CD14-positive monocyte (primary cell): ENCODE data around the gene BIRC5. TPM values are rescaled to one million over a fixed set of nuclear protein-coding genes. Genes with fewer than 3 reads are reported as not detected.

Experiments used
- DNase-seq, 3 donors: peaks; one replicate each; pipeline ENCODE4 v3.0.0-alpha.2; 2011 to 2022
- H2AFZ ChIP-seq: 2 replicates; pipeline ENCODE4 v1.6.0; 2012; ENCODE audit warnings: mild to moderate bottlenecking, low read depth, low read length, inconsistent platforms; ENCODE audit not compliant: insufficient read depth, poor library complexity, severe bottlenecking
- H3K27ac ChIP-seq, 2 donors: 1 replicate in 1 of 2; 2 replicates in 1 of 2; pipeline ENCODE4 v1.5.1; 2012 to 2013; ENCODE audit warnings: low read length in 2 of 2, control low read depth in 1 of 2, inconsistent platforms in 1 of 2, low read depth in 1 of 2, mild to moderate bottlenecking in 1 of 2
- H3K27me3 ChIP-seq, 2 donors: one replicate each; pipeline versions ENCODE4 v1.6.0 to v1.6.1; 2011 to 2013; ENCODE audit warnings: low read length in 2 of 2; ENCODE audit not compliant: control insufficient read depth in 2 of 2, insufficient read depth in 2 of 2
- H3K36me3 ChIP-seq, 2 donors: replicated peaks in 1 of 2; 1 replicate in 1 of 2; 2 replicates in 1 of 2; pipeline versions ENCODE4 v1.5.1 to v1.6.1; 2012 to 2013; ENCODE audit warnings: low read length in 2 of 2, control low read depth in 1 of 2, inconsistent platforms in 1 of 2, mild to moderate bottlenecking in 1 of 2; ENCODE audit not compliant: insufficient read depth in 2 of 2, control insufficient read depth in 1 of 2
- H3K4me1 ChIP-seq, 2 donors: 1 replicate in 1 of 2; 2 replicates in 1 of 2; pipeline versions ENCODE4 v1.5.1 to v1.6.1; 2012 to 2013; ENCODE audit warnings: low read length in 2 of 2, control low read depth in 1 of 2, inconsistent platforms in 1 of 2, mild to moderate bottlenecking in 1 of 2, moderate library complexity in 1 of 2; ENCODE audit not compliant: insufficient read depth in 2 of 2, control insufficient read depth in 1 of 2
- H3K4me2 ChIP-seq: replicated peaks from 2 replicates; pipeline ENCODE3; 2012; ENCODE audit warnings: low read length, moderate library complexity, mild to moderate bottlenecking; ENCODE audit not compliant: poor library complexity, severe bottlenecking; ENCODE audit errors: extremely low read depth
- H3K4me3 ChIP-seq, 3 experiments: fragments of 200-600 bp in 1 of 3; sonication (generic) in 1 of 3; replicated peaks in 1 of 3; 1 replicate in 2 of 3; 2 replicates in 1 of 3; pipeline ENCODE4 v1.5.1; 2011 to 2013; ENCODE audit warnings: low read length in 3 of 3, mild to moderate bottlenecking in 3 of 3, control low read depth in 2 of 3, low read depth in 2 of 3, inconsistent platforms in 1 of 3, moderate library complexity in 1 of 3
- H3K79me2 ChIP-seq: 2 replicates; pipeline ENCODE4 v1.6.0; 2012; ENCODE audit warnings: mild to moderate bottlenecking, control low read depth, inconsistent platforms, low read length, moderate library complexity; ENCODE audit not compliant: insufficient read depth
- H3K9ac ChIP-seq: 2 replicates; pipeline ENCODE4 v1.6.0; 2017; ENCODE audit warnings: low read length, mild to moderate bottlenecking; ENCODE audit not compliant: insufficient read depth, poor library complexity, severe bottlenecking
- H3K9me3 ChIP-seq, 2 donors: replicated peaks in 1 of 2; 1 replicate in 1 of 2; 2 replicates in 1 of 2; pipeline versions ENCODE4 v1.5.1 to v1.6.1; 2012 to 2013; ENCODE audit warnings: low read length in 2 of 2, control low read depth in 1 of 2; ENCODE audit not compliant: control insufficient read depth in 1 of 2, insufficient read depth in 1 of 2
- H4K20me1 ChIP-seq: 2 replicates; pipeline ENCODE4 v1.6.0; 2012; ENCODE audit warnings: mild to moderate bottlenecking, low read length, control low read depth, moderate library complexity; ENCODE audit not compliant: insufficient read depth
- H3K27ac Mint-ChIP-seq, 7 donors: one replicate each; pipeline ENCODE4 v1.8.0; 2020; ENCODE audit warnings: mild to moderate bottlenecking in 7 of 7, mixed read lengths in 7 of 7, moderate library complexity in 6 of 7, inconsistent platforms in 2 of 7
- H3K27me3 Mint-ChIP-seq, 3 donors: one replicate each; pipeline ENCODE4 v1.8.0; 2021 to 2022; ENCODE audit warnings: low read depth in 3 of 3, mild to moderate bottlenecking in 3 of 3, mixed read lengths in 3 of 3, moderate library complexity in 3 of 3, inconsistent platforms in 1 of 3
- H3K36me3 Mint-ChIP-seq, 2 donors: one replicate each; pipeline ENCODE4 v1.8.0; 2020; ENCODE audit warnings: mixed read lengths in 2 of 2, inconsistent platforms in 1 of 2, mild to moderate bottlenecking in 1 of 2
- H3K4me1 Mint-ChIP-seq: one replicate; pipeline ENCODE4 v1.8.0; 2020; ENCODE audit warnings: mild to moderate bottlenecking, mixed read lengths
- H3K4me3 Mint-ChIP-seq, 2 donors: one replicate each; pipeline ENCODE4 v1.8.0; 2020; ENCODE audit warnings: mild to moderate bottlenecking in 2 of 2, mixed read lengths in 2 of 2, moderate library complexity in 1 of 2
- H3K9me3 Mint-ChIP-seq, 7 donors: one replicate each; pipeline ENCODE4 v1.8.0; 2020 to 2022; ENCODE audit warnings: mixed read lengths in 7 of 7, mild to moderate bottlenecking in 6 of 7, moderate library complexity in 6 of 7, inconsistent platforms in 2 of 7
- WGBS: methylation state at CpG from one replicate; pipeline ENCODE4 v1.1.5; 2013; ENCODE audit warnings: missing lambda C conversion rate; ENCODE audit not compliant: insufficient coverage; 5-methylcytosine and 5-hydroxymethylcytosine counted together
- intact Hi-C, 2 donors: fragments of 100-400 bp; cut with micrococcal nuclease; formaldehyde crosslinking; loops; one replicate each; pipeline versions ENCODE4 v1.15.0 to v1.15.1; 2023
- polyA minus RNA-seq: library from RNA; depleted of rRNA, polyadenylated mRNA; stranded (reverse); fragments of >200 nt; gene quantifications from 2 replicates; pipeline ENCODE4 v1.2.3, GENCODE V29; 2012
- polyA plus RNA-seq, 3 donors: library from polyadenylated mRNA; depleted of rRNA in 1 of 3; unstranded in 2 of 3; stranded (reverse) in 1 of 3; fragments of 300-500 nt in 2 of 3; fragments of >200 nt in 1 of 3; fragmentation: Illumina TruSeq in 2 of 3; gene quantifications; 1 replicate in 2 of 3; 2 replicates in 1 of 3; pipeline ENCODE4 v1.2.3, GENCODE V29; 2012 to 2021
- total RNA-seq, 12 experiments: library from RNA in 1 of 12; stranded (reverse) in 1 of 12; fragments of 120-200 nt in 1 of 12; gene quantifications; one replicate each; pipeline ENCODE4 v1.2.4 and lab custom pipeline; 2013 to 2026; ENCODE audit warnings: mixed read lengths in 6 of 12, inconsistent platforms in 1 of 12
- TF ChIP-seq, protein P1 (sequence below): fragments of 200-600 bp; IDR thresholded peaks from one replicate; pipeline ENCODE4 v1.8.0; 2022; ENCODE audit warnings: antibody characterized with exemption, mild to moderate bottlenecking

The BIRC5 gene
- 0.21 TPM for total RNA-seq (2013)
- under 1 TPM in 1 of 3 donors, not detected in 2; 0.20 TPM for polyA plus RNA-seq
- polyA minus RNA-seq = 0.28 and 1.1 TPM in 2 replicates
- total RNA-seq (lab: John Stamatoyannopoulos, UW) = 0 to 14.9 (median 0.39) reads per million in 11 experiments

DNA sequence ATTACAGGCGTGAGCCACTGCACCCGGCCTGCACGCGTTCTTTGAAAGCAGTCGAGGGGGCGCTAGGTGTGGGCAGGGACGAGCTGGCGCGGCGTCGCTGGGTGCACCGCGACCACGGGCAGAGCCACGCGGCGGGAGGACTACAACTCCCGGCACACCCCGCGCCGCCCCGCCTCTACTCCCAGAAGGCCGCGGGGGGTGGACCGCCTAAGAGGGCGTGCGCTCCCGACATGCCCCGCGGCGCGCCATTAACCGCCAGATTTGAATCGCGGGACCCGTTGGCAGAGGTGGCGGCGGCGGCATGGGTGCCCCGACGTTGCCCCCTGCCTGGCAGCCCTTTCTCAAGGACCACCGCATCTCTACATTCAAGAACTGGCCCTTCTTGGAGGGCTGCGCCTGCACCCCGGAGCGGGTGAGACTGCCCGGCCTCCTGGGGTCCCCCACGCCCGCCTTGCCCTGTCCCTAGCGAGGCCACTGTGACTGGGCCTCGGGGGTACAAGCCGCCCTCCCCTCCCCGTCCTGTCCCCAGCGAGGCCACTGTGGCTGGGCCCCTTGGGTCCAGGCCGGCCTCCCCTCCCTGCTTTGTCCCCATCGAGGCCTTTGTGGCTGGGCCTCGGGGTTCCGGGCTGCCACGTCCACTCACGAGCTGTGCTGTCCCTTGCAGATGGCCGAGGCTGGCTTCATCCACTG is at the start of gene BIRC5:
Gene BIRC5, plus strand, starts transcription at position 238 of the 690 bp plus-strand sequence. Its CDS starts 64 bp downstream, at position 302.
- H3K4me3 Mint-ChIP-seq = peak within 1 kb of the TSS; percentile 70 to 78
- Histone ChIP-seq H3K36me3 (peaks cover 2 to 16% of the 10 kb centered on the region in 2 donors), H4K20me1 (no peaks in the 10 kb centered on the region), H3K9me3 (no peaks in the 10 kb centered on the region), H3K27ac (no peak within 1 kb of the TSS), H2AFZ (peak within 1 kb of the TSS; percentile 85), H3K4me2 (peak within 1 kb of the TSS; percentile 97), H3K79me2 (peaks cover 42% of the 10 kb centered on the region), H3K27me3 (no peaks in the 10 kb centered on the region), H3K4me1 (peaks cover 13 to 23% of the 10 kb centered on the region in 2 donors), H3K4me3 (peak within 1 kb of the TSS; percentile 30 to 80 (median 68)), H3K9ac (peak within 1 kb of the TSS; percentile 40)
- peaks cover 0 to 2% (median 0%) of the 10 kb centered on the region in 3 donors for H3K27me3 Mint-ChIP-seq
- WGBS = under 1% methylated on average over 60 of the region's 60 CpGs
- peak within 1 kb of the TSS in 3 of 7 donors; percentile 78 to 89 (median 87) for H3K27ac Mint-ChIP-seq
- DNase-seq = peak; percentile 77 to 87 (median 85)
- H3K36me3 Mint-ChIP-seq = peaks cover 0 to 13% of the 10 kb centered on the region in 2 donors
- peaks cover 16% of the 10 kb centered on the region for H3K4me1 Mint-ChIP-seq
- TF ChIP-seq, protein P1, sequence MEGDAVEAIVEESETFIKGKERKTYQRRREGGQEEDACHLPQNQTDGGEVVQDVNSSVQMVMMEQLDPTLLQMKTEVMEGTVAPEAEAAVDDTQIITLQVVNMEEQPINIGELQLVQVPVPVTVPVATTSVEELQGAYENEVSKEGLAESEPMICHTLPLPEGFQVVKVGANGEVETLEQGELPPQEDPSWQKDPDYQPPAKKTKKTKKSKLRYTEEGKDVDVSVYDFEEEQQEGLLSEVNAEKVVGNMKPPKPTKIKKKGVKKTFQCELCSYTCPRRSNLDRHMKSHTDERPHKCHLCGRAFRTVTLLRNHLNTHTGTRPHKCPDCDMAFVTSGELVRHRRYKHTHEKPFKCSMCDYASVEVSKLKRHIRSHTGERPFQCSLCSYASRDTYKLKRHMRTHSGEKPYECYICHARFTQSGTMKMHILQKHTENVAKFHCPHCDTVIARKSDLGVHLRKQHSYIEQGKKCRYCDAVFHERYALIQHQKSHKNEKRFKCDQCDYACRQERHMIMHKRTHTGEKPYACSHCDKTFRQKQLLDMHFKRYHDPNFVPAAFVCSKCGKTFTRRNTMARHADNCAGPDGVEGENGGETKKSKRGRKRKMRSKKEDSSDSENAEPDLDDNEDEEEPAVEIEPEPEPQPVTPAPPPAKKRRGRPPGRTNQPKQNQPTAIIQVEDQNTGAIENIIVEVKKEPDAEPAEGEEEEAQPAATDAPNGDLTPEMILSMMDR = no peak
- H3K9me3 Mint-ChIP-seq = no peaks in the 10 kb centered on the region
- intact Hi-C loops = loop anchor here (2.0 to 5.0 kb wide), 2 partner anchors 15 to 38 kb away; no protein-coding TSS in a partner anchor

DNA sequence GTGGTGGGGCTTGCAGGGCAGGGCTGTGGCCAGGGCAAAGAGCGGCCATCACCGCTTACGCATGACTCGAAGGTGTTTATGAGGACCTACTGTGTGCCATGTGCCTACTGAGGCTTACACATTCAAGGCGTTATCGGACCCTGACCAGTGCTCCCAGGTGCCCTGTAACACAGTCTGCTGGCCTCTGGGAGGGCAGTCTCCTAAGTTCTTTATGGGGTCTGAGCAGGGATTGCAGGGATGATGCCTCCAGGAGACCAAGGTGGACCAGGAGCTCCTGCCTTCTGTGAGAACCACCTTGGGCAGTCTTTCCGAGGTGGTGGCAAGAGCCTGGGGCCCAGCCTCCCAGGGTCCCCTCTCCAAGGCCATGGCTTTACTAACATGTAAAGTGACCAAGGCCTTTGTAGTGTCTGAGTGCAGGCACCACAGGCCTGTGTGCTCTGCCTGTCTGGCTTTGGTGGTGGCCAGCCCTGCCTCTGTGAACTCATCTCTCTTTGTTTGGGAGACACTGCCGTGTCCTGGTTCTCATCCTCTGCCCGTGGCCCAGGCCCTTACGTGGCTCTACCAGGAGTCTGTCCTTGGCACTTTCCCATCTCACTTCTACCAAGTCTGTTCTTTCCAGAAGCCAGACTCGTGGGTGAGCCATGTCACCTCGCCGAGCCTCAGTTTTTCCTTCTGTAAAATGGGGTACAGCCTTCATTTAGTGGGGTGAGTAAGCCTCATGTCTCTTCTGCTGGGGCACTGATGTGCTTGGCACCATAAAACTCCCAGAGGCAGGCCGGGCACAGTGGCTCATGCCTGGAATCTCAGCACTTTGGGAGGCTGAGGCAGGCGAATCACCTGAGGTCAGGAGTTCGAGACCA is 49.1 kb upstream of the BIRC5 start:
- Mint-ChIP-seq H3K27ac (no peak overlapping the region), H3K27me3 (peaks cover 0 to 4% (median 1%) of the 10 kb centered on the region in 3 donors), H3K4me1 (peaks cover 26% of the 10 kb centered on the region), H3K4me3 (no peak overlapping the region), H3K36me3 (no peaks in the 10 kb centered on the region), H3K9me3 (peaks cover 0 to 3% (median 0%) of the 10 kb centered on the region in 7 donors)
- H4K20me1 ChIP-seq = peaks cover 12% of the 10 kb centered on the region
- H3K9me3 ChIP-seq = no peaks in the 10 kb centered on the region
- TF ChIP-seq, protein P1 = no peak
- no peak overlapping the region for H2AFZ ChIP-seq
- H3K4me3 ChIP-seq = no peak overlapping the region
- H3K4me1 ChIP-seq = peaks cover 16 to 24% of the 10 kb centered on the region in 2 donors
- H3K36me3 ChIP-seq = no peaks in the 10 kb centered on the region
- no peaks in the 10 kb centered on the region for H3K27me3 ChIP-seq
- 95% methylated on average over 11 of the region's 16 CpGs for WGBS
- H3K9ac ChIP-seq = no peak overlapping the region
- no peak for DNase-seq
- H3K79me2 ChIP-seq = peaks cover 15% of the 10 kb centered on the region
- H3K4me2 ChIP-seq = no peak overlapping the region
- H3K27ac ChIP-seq = no peak overlapping the region
- intact Hi-C loops = no loop called here
